Mammary epithelial cell (primary cell): ENCODE results near the gene CEACAM1.

Experiments used
- EZH2 ChIP-seq: IDR thresholded peaks from 2 replicates; pipeline ENCODE4 v1.6.1; 2012; ENCODE audit warnings: low read length, inconsistent platforms, borderline replicate concordance
- TF ChIP-seq, protein P1 (sequence below), 2 donors: IDR thresholded peaks in 1 of 2; conservative IDR thresholded peaks in 1 of 2; 2 replicates each; pipeline ENCODE4 v1.5.1; 2011 to 2012; ENCODE audit warnings: inconsistent platforms in 2 of 2, low read length in 2 of 2, mild to moderate bottlenecking in 2 of 2, control low read depth in 1 of 2, low read depth in 1 of 2; ENCODE audit not compliant: insufficient read depth in 1 of 2; ENCODE audit errors: extremely low read depth in 1 of 2

GRCh38 chr19:42576241-42576640 lies 48.0 kb upstream of the CEACAM1 start:
- TF ChIP-seq, protein P1, sequence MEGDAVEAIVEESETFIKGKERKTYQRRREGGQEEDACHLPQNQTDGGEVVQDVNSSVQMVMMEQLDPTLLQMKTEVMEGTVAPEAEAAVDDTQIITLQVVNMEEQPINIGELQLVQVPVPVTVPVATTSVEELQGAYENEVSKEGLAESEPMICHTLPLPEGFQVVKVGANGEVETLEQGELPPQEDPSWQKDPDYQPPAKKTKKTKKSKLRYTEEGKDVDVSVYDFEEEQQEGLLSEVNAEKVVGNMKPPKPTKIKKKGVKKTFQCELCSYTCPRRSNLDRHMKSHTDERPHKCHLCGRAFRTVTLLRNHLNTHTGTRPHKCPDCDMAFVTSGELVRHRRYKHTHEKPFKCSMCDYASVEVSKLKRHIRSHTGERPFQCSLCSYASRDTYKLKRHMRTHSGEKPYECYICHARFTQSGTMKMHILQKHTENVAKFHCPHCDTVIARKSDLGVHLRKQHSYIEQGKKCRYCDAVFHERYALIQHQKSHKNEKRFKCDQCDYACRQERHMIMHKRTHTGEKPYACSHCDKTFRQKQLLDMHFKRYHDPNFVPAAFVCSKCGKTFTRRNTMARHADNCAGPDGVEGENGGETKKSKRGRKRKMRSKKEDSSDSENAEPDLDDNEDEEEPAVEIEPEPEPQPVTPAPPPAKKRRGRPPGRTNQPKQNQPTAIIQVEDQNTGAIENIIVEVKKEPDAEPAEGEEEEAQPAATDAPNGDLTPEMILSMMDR (conservative IDR thresholded peaks at IDR 0.05 in 1 of 2, IDR thresholded peaks at IDR 0.05 in 1 of 2; ENCODE audit: extremely low read depth in 1 of 2, insufficient read depth in 1 of 2, low read depth in 1 of 2, low read length in 2 of 2): no peak
- TF ChIP-seq EZH2: no peak
